ENCODE results near the gene CMSS1. TPM values are rescaled to one million over a fixed set of nuclear protein-coding genes. Genes with fewer than 3 reads are reported as not detected.

The CMSS1 gene
- total and polyA plus RNA-seq, 4 donors: 3.8 to 19.5 (median 7.5) TPM

- H3K27ac ChIP-seq (ENCODE audit: low read depth in 1 of 2, low read length in 2 of 2): no peak overlapping the region
These were observed 30.8 kb downstream of the CMSS1 start for GRCh38 chr3:99848433-99848832.

GRCh38 chr3:99850608-99851007, 32.9 kb downstream of the CMSS1 start:
- H3K36me3 ChIP-seq (ENCODE audit: control insufficient read depth in 4 of 4, insufficient read depth in 3 of 4, low read depth in 1 of 4, low read length in 3 of 4): no peaks in the 10 kb centered on the region
- 86% methylated on average over 6 of the region's 6 CpGs for WGBS
- no peak for TF ChIP-seq CTCF (IDR thresholded peaks at IDR 0.05; ENCODE audit: low read depth, low read length, missing input control)
- no peak for TF ChIP-seq TAF1 (conservative IDR thresholded peaks at IDR 0.05)
- no peak for TF ChIP-seq RAD21 (IDR thresholded peaks at IDR 0.05)
- TF ChIP-seq ZBTB33 (IDR thresholded peaks at IDR 0.05): no peak
- TF ChIP-seq EGR1 (IDR thresholded peaks at IDR 0.05; ENCODE audit: low read depth in 2 of 2): no peak
- TF ChIP-seq ATF3 (IDR thresholded peaks at IDR 0.05): no peak
- TF ChIP-seq FOXA2 (IDR thresholded peaks at IDR 0.05): no peak
- H3K9ac ChIP-seq (ENCODE audit: low read depth in 1 of 2, low read length in 2 of 2): no peak overlapping the region
- no peaks in the 10 kb centered on the region for H3K27me3 ChIP-seq (ENCODE audit: control insufficient read depth in 4 of 4, insufficient read depth in 4 of 4, low read length in 3 of 4)
- peaks cover 3 to 13% (median 7%) of the 10 kb centered on the region in 4 donors for H3K4me1 ChIP-seq (ENCODE audit: control insufficient read depth in 4 of 4, insufficient read depth in 4 of 4, low read length in 3 of 4)
- no peak overlapping the region for H3K27ac ChIP-seq (ENCODE audit: low read depth in 1 of 2, low read length in 2 of 2)
- no peak overlapping the region for H3K4me3 ChIP-seq (ENCODE audit: low read depth in 1 of 3, low read length in 3 of 3)
- H3K9me3 ChIP-seq (ENCODE audit: control insufficient read depth in 4 of 4, low read length in 3 of 4): no peaks in the 10 kb centered on the region
- no peak for DNase-seq (ENCODE audit: low spot score)

More at GRCh38 chr3:99848433-99848832, 30.8 kb downstream of the CMSS1 start:
- TF ChIP-seq JUND (IDR thresholded peaks at IDR 0.05) (no peak), FOXA2 (IDR thresholded peaks at IDR 0.05) (no peak), ATF3 (IDR thresholded peaks at IDR 0.05) (no peak), REST (IDR thresholded peaks at IDR 0.05) (no peak), CTCF (IDR thresholded peaks at IDR 0.05; ENCODE audit: low read depth, low read length, missing input control) (no peak), FOXA1 (IDR thresholded peaks at IDR 0.05) (no peak), RXRA (IDR thresholded peaks at IDR 0.05) (no peak), HNF4G (IDR thresholded peaks at IDR 0.05) (no peak), RAD21 (IDR thresholded peaks at IDR 0.05) (no peak), EGR1 (IDR thresholded peaks at IDR 0.05; ENCODE audit: low read depth in 2 of 2) (no peak), GABPA (IDR thresholded peaks at IDR 0.05 in 1 of 2, conservative IDR thresholded peaks at IDR 0.05 in 1 of 2) (no peak), MAX (IDR thresholded peaks at IDR 0.05) (no peak), HNF4A (conservative IDR thresholded peaks at IDR 0.05) (no peak)
- no peaks in the 10 kb centered on the region for H3K27me3 ChIP-seq (ENCODE audit: control insufficient read depth in 4 of 4, insufficient read depth in 4 of 4, low read length in 3 of 4)
- DNase-seq (ENCODE audit: low spot score): no peak
- H3K9ac ChIP-seq (ENCODE audit: low read depth in 1 of 2, low read length in 2 of 2): no peak overlapping the region
- no peak overlapping the region for H3K4me3 ChIP-seq (ENCODE audit: low read depth in 1 of 3, low read length in 3 of 3)
- WGBS: 93% methylated on average over 6 of the region's 6 CpGs
- no peaks in the 10 kb centered on the region for H3K9me3 ChIP-seq (ENCODE audit: control insufficient read depth in 4 of 4, low read length in 3 of 4)
- peaks cover 3 to 4% (median 4%) of the 10 kb centered on the region in 4 donors for H3K4me1 ChIP-seq (ENCODE audit: control insufficient read depth in 4 of 4, insufficient read depth in 4 of 4, low read length in 3 of 4)
- H3K36me3 ChIP-seq (ENCODE audit: control insufficient read depth in 4 of 4, insufficient read depth in 3 of 4, low read depth in 1 of 4, low read length in 3 of 4): no peaks in the 10 kb centered on the region
